Activated gamma-delta T cell treated with Interleukin-2 at 50 U/mL for 16 hours (primary cell): ENCODE data around the gene CYFIP2.
"Not testable (repeated sequence)": the region's sequence is repeated elsewhere in the genome, so short reads cannot be mapped to it uniquely, and the experiment has no call there.

Experiments used
- DNase-seq: peaks from one replicate; pipeline ENCODE4 v3.0.0-alpha.2; 2020

The CYFIP2 gene

DNA sequence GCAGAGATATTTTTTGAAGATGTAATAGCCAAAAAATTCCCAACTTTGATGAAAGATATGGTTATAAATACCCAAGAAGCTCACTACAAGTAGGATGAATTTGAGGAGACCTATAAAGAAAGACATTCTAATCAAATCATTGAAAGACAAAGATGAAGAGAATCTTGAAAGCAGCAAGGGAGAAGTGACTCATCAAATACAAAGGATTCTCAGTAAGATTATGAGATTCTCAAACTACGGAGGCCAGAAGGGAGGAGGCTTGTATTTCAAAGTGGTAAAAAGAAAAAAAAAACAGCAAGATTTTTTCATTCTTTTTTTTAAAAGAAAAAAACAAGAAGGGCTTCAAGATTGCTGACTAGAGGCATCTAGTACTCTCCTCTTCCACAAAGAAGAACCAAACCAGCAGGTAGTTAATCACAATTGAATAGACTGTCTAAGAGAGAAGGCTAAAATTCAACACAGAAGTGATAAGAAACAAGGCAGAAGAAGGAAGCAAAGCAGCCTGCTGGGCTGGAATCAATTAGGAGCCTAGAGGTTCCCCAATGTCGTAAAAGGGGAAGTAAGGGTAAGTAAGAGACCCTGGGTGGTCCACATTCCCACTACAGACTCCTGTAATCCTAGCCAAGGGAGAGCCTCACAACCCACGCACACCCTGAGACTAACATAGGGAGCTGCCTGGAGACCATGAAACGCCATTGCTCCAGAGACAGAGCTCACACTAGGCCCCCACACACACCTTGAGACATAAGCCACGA lies 135.0 kb downstream of the CYFIP2 start:
- DNase-seq: no peak

- DNase-seq: no peak
These were observed 149.9 kb downstream of the CYFIP2 start for GRCh38 chr5:157415838-157416237.

DNA sequence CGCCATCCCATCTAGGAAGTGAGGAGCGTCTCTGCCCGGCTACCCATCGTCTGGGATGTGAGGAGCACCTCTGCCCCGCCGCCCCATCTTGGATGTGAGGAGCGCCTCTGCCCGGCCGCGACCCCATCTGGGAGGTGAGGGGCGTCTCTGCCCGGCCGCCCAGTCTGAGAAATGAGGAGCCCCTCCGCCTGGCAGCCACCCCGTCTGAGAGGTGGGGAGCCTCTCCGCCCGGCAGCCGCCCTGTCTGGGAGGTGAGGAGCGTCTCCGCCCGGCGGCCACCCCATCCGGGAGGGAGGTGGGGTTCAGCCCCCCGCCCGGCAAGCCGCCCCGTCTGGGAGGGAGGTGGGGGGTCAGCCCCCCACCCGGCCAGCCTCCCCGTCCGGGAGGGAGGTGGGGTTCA lies 153.6 kb downstream of the CYFIP2 start:
- DNase-seq: not testable (repeated sequence)

- not testable (repeated sequence) for DNase-seq
These were observed 164.0 kb downstream of the CYFIP2 start for GRCh38 chr5:157429920-157430319.

GRCh38 chr5:157431544-157432200 lies 165.7 kb downstream of the CYFIP2 start:
- DNase-seq: peak; percentile 9

- DNase-seq: no peak
These were observed 168.2 kb downstream of the CYFIP2 start for GRCh38 chr5:157434096-157434495.

DNA sequence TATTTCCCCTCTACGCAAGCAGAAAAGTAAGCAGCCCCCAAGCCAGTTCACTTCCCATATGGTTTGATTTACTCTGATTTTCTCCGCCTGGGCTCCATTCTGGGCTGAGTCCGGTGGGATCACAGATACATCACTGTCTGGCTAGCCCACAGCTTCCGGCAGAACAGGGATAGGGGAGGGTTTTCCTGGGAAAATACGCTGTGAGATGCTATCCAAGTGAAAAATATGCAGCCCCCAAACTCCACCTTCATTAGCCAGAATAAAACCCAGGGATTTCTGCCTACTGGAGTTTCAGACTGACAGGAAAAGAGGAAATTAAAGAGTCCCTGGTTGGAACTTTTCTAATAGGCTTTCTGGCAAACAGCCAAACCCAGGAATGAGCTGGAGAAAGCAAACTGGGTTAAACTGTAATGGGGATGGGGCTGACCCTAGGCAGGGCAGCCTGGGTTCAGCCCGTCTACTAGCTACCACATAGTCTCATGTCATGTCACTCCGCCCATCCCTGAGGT lies 177.2 kb downstream of the CYFIP2 start:
- no peak for DNase-seq

GRCh38 chr5:157444224-157444623 lies 178.3 kb downstream of the CYFIP2 start:
- DNase-seq: no peak
